ENCODE data around the gene OR2AG1.

DNA sequence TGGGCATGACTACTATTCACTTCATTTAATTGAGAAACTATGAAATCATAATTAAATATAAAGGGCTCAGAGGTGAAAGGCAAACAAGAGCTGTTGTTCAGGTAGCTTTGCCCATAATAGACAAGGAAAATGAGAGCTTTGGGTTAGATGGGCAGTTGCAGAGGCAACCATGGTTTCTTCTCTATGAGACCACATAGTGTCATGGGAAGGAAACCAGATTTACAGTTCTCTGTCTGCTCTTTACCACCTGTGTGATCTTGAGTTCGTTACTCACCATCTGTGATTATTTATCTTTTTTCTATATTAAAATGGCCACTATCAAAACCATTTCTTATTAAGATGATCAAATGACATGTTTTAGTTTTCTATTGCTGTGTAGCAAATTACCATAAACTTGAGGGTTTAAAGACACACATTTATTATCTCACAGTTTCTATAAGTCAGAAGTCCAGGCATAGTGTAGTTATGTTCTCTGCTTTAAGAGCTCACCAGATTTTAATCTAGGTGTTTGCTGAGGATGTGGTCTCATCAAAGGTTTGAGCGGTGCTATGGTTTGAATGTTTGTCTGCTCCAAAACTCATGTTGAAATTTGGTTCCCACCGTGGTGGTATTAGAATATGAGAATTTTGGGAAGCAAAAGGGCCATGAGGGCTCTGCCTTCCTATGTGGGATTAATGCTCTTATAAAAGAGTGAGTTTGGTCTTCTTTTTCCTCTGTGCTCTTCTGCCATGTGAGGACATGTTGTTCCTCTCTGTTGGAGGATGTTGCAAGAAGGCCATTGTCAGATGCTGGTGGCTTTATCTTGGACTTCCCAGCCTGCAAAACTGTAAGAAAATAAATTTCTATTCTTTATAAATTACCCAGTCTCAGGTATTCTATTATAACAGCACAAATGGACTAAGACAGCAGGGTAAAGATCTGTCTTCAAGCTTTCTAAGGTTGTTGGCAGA lies 49.2 kb upstream of the OR2AG1 start:
- no peak for TF ChIP-seq POLR2A (IDR thresholded peaks at IDR 0.05; ENCODE audit: low read length)
- TF ChIP-seq GATA1 (IDR thresholded peaks at IDR 0.05; ENCODE audit: low read depth, low read length), result no peak
